ENCODE results near the gene PRODH2. TPM values are rescaled to one million over a fixed set of nuclear protein-coding genes. Genes with fewer than 3 reads are reported as not detected.

The PRODH2 gene
- total and polyA plus RNA-seq, 2 experiments from 2014 or later: 6.8 to 13.9 TPM

DNA sequence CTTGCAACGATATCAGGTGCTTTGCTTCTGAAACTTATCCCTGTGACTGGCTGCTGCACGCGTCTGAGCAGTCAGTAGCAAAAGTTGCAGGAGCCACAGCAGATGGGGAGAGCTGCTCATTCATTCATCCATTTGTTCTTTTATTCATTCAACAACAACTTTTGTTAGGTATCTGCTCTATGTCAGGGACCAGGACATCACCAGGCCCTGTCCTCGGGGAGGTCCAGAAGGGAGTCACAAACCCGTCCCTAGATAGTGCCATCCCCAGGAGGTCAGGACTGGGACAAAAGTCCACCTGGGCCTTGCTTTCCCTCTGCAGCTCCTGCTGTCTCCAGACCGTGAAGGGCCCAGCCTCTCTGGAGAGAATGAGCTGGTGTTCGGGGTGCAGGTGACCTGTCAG is 34.7 kb downstream of the PRODH2 start:
- Histone ChIP-seq H3K4me3 (no peak overlapping the region), H3K27me3 (no peaks in the 10 kb centered on the region), H3K79me2 (peaks cover 4% of the 10 kb centered on the region), H2AFZ (no peak overlapping the region), H3K4me1 (ENCODE audit: insufficient read depth) (peaks cover 10% of the 10 kb centered on the region), H4K20me1 (ENCODE audit: insufficient read depth, poor library complexity, severe bottlenecking) (no peaks in the 10 kb centered on the region), H3K9me3 (ENCODE audit: low read depth) (no peaks in the 10 kb centered on the region), H3K9me2 (replicated peaks; ENCODE audit: insufficient read depth) (no peaks in the 10 kb centered on the region), H3K36me3 (replicated peaks; ENCODE audit: insufficient read depth, low read depth) (no peaks in the 10 kb centered on the region), H3K4me2 (no peak overlapping the region), H3K27ac (no peak overlapping the region)
- 89% methylated on average over 7 of the region's 7 CpGs for WGBS (ENCODE audit: low lambda C conversion rate, missing lambda C conversion rate)
- TF ChIP-seq EZH2 (IDR thresholded peaks at IDR 0.05; ENCODE audit: borderline replicate concordance) (no peak), EZH2phosphoT487 (IDR thresholded peaks at IDR 0.05; ENCODE audit: low read depth, severe bottlenecking, unreplicated experiment) (no peak)
- TF ChIP-seq, protein P1, sequence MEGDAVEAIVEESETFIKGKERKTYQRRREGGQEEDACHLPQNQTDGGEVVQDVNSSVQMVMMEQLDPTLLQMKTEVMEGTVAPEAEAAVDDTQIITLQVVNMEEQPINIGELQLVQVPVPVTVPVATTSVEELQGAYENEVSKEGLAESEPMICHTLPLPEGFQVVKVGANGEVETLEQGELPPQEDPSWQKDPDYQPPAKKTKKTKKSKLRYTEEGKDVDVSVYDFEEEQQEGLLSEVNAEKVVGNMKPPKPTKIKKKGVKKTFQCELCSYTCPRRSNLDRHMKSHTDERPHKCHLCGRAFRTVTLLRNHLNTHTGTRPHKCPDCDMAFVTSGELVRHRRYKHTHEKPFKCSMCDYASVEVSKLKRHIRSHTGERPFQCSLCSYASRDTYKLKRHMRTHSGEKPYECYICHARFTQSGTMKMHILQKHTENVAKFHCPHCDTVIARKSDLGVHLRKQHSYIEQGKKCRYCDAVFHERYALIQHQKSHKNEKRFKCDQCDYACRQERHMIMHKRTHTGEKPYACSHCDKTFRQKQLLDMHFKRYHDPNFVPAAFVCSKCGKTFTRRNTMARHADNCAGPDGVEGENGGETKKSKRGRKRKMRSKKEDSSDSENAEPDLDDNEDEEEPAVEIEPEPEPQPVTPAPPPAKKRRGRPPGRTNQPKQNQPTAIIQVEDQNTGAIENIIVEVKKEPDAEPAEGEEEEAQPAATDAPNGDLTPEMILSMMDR (IDR thresholded peaks at IDR 0.05; ENCODE audit: poor library complexity): no peak
- no peak for DNase-seq (ENCODE audit: low spot score)

DNA sequence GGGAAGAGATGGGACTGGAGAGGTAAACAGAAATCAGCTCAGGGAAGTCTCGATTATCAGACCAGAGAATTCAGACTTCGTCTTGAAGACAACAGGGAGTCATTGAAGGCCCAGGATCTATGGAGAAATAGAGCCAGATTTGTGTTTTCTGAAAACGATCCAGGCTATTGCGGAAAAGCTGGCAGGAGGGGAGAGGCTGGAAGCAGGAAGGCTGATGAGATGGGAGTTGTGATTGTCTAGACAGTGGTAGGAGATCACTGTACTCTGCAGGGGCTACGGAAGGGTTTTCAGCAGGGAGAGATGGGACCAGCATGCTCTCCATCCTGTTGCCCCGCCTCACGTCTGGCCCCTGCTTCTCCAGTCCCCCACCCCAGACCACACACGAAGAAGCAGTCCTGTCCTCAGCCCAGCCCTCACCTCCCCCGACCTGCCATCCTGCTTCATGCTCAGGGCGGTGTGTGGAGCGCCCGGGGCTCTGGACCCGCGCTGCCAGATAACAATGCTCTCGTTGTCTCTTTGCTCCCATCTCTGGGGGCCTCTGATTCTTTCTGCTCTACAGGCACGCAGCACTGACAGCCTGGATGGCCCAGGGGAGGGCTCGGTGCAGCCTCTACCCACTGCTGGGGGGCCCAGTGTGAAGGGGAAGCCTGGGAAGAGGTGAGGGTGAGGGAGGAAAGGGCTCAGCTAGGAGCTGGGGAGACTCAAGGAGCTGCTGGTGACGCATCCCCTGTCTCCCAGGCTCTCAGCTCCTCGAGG is 35.4 kb downstream of the PRODH2 start:
- H3K36me3 ChIP-seq (replicated peaks; ENCODE audit: insufficient read depth, low read depth): no peaks in the 10 kb centered on the region
- H3K4me1 ChIP-seq (ENCODE audit: insufficient read depth): peaks cover 10% of the 10 kb centered on the region
- H3K9me2 ChIP-seq (replicated peaks; ENCODE audit: insufficient read depth): no peaks in the 10 kb centered on the region
- no peak overlapping the region for H2AFZ ChIP-seq
- no peak for DNase-seq (ENCODE audit: low spot score)
- TF ChIP-seq, protein P1 (IDR thresholded peaks at IDR 0.05; ENCODE audit: poor library complexity): no peak
- TF ChIP-seq EZH2phosphoT487 (IDR thresholded peaks at IDR 0.05; ENCODE audit: low read depth, severe bottlenecking, unreplicated experiment) (no peak), EZH2 (IDR thresholded peaks at IDR 0.05; ENCODE audit: borderline replicate concordance) (no peak)
- 37% methylated on average over 19 of the region's 19 CpGs for WGBS (ENCODE audit: low lambda C conversion rate, missing lambda C conversion rate)
- H3K27me3 ChIP-seq: no peaks in the 10 kb centered on the region
- no peak overlapping the region for H3K27ac ChIP-seq
- peak overlapping the region; percentile 80 for H3K4me2 ChIP-seq
- H3K4me3 ChIP-seq: no peak overlapping the region
- H3K9me3 ChIP-seq (ENCODE audit: low read depth): no peaks in the 10 kb centered on the region
- H3K79me2 ChIP-seq: peaks cover 4% of the 10 kb centered on the region
- H4K20me1 ChIP-seq (ENCODE audit: insufficient read depth, poor library complexity, severe bottlenecking): no peaks in the 10 kb centered on the region

DNA sequence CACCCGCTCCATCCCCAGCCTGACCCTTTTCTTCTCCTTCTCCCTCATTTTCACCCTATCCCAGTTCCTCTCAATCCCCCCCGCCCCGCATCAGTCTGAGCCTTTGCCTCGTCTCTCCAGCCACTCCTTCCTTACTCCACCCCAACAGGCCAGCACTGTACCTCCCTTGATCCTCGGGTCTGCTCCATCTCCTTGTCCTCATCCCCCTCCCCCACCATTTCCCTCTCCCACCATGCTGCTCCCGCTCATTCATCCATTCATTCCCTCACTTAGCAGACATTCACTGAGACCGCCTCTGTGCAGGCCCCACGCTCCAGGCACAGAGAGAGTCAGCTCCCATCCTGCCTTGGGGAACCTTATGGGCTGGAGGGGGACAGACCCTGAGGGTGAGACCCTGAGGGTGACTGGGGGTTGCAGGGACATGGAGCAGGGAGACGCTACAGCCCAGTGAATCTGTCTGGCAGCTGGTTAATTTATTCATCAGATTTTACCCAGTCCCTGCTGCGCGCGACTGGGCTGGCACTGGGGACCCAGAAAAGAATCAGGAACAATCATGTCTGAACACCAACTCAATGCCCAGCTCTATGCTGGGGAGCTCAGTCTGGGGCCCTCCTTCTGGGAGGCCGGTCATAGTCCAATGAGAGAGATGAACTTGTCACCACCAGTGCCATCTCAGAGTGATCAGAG is 36.4 kb downstream of the PRODH2 start:
- H3K27ac ChIP-seq: no peak overlapping the region
- peak overlapping the region; percentile 80 for H3K4me2 ChIP-seq
- H3K36me3 ChIP-seq (replicated peaks; ENCODE audit: insufficient read depth, low read depth): no peaks in the 10 kb centered on the region
- no peaks in the 10 kb centered on the region for H3K9me2 ChIP-seq (replicated peaks; ENCODE audit: insufficient read depth)
- H3K27me3 ChIP-seq: no peaks in the 10 kb centered on the region
- peaks cover 10% of the 10 kb centered on the region for H3K4me1 ChIP-seq (ENCODE audit: insufficient read depth)
- peak overlapping the region; percentile 54 for H3K4me3 ChIP-seq
- WGBS (ENCODE audit: low lambda C conversion rate, missing lambda C conversion rate): 62% methylated on average over 9 of the region's 13 CpGs
- H3K9me3 ChIP-seq (ENCODE audit: low read depth): no peaks in the 10 kb centered on the region
- no peak for DNase-seq (ENCODE audit: low spot score)
- H2AFZ ChIP-seq: no peak overlapping the region
- TF ChIP-seq, protein P1 (IDR thresholded peaks at IDR 0.05; ENCODE audit: poor library complexity): no peak
- TF ChIP-seq EZH2 (IDR thresholded peaks at IDR 0.05; ENCODE audit: borderline replicate concordance) (no peak), EZH2phosphoT487 (IDR thresholded peaks at IDR 0.05; ENCODE audit: low read depth, severe bottlenecking, unreplicated experiment) (no peak)
- H4K20me1 ChIP-seq (ENCODE audit: insufficient read depth, poor library complexity, severe bottlenecking): no peaks in the 10 kb centered on the region
- peaks cover 4% of the 10 kb centered on the region for H3K79me2 ChIP-seq

Measured in hepatocyte (in vitro differentiated cells).